GM19397 (cell line): ENCODE data around the gene SLC30A7.

ENCODE experiments used
- ATAC-seq: cut with Tn5 transposase; IDR thresholded peaks from one replicate; pipeline ENCODE4 v1.9.1; 2021; ENCODE audit warnings: mild to moderate bottlenecking, moderate library complexity; ENCODE audit not compliant: unreplicated experiment

SLC30A7 gene

DNA sequence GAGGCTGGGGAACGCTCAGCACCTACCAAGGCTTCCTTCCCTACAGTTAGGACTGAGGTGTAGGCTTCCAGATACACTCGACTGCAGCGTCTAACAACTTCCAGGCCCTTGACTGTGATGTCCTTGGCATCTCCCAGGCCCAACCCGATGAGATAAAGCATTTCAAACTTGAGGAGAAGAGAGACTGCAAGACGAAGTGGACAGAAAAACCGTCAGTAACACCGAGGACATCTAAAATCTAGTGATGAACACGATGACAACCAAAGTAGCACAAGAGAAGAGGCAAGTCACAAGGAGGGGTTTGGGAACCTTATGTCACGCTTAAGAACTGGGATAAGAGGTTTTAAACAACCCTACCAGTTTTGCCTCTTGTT, 129.4 kb downstream of the SLC30A7 start:
- peak; percentile 32 for ATAC-seq

GRCh38 chr1:101025657-101026429, 130.0 kb downstream of the SLC30A7 start, which contains the start of gene DPH5:
Gene DPH5 (minus strand): TSS chr1:101025784. CDS start chr1:101025443, 341 bp downstream.
- peak; percentile 86 for ATAC-seq

GRCh38 chr1:101026430-101026788, 130.5 kb downstream of the SLC30A7 start:
- ATAC-seq = no peak

DNA sequence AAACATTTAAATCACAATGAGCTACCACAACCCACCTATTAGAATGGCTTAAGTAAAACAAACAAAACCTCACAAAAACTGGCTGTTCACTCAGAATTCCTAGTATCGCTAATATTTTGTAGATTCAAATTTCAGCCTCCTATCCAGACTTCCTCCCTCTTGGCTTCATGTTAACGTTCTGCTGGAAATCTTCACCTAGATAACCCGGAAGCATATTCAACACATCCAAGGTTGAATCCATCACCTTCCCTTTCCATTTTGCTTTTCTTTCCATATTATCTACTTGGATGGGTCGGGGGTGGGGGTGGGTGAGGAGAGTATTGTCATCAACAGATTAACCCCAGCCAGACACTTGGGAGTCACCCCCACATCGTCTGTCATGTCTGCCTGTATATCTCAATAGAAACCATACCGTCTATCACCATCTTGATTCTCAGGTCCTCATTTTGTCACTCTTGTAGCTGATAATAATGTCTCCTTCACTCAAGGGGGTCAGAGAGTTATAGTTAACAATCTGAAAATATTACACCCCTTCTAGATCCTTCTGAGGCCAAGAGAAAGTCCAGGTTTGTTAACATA, 131.4 kb downstream of the SLC30A7 start:
- ATAC-seq = no peak

GRCh38 chr1:101028466-101028865, 132.6 kb downstream of the SLC30A7 start:
- no peak for ATAC-seq

DNA sequence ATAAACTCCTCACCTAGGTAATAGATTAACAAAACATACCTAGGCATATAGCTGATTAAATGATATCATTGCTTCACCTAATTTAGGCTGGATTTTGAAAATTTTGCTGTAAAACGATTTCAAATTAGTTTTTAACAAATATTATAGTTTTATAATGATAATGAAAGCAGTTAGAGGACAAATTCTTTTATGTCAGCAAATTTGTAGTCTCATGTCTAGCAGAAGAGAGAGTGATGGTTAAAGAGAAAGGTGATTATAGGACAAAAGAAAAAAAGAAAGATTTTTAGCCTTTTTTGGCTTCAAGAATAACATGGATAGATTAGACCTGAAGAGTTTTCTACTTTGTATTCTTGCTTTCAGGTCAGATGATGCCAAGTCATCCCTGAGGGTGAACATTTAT, 133.3 kb downstream of the SLC30A7 start:
- no peak for ATAC-seq

DNA sequence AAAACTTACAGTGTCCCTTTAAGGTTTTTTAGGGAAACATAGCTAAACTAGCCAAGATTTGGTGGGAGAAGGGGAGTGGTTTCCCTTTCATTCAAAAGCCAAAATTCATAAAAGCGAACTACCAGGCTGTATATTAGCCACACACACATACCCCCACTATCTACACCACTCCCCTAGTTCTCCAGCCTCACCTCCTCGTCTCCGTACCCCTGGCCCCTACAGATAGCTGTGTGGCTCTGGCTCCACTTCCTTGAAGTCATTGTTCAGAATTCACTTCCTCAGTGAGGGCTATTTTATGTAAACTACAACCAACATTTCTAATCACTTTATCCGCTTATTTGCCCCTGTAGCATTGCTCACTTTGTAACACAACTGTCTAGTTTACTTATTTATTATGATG, 135.0 kb downstream of the SLC30A7 start:
- ATAC-seq = no peak
